GM12878 (cell line): ENCODE results near the gene FOXP1. TPM values are rescaled to one million over a fixed set of nuclear protein-coding genes. Genes with fewer than 3 reads are reported as not detected.

ENCODE experiments used
- ATAC-seq: fragments of 200-7000 bp; cut with Tn5 transposase; 3 replicates; pipeline ENCODE4 v1.9.1; 2020; ENCODE audit warnings: mild to moderate bottlenecking, moderate library complexity
- BruUV-seq: library from RNA; stranded (reverse); fragments of 400-500 nt; replicated peaks from 2 replicates; lab custom pipeline; 2021; lab: Mats Ljungman, UMichigan
- CTCF ChIA-PET: fragments of 300-600 bp; sonication (Branson Sonifier 250); formaldehyde crosslinking; extraction: SDS; loops from one replicate; lab custom pipeline; 2021; ENCODE audit warnings: inconsistent platforms; lab: Yijun Ruan, JAX
- POLR2A ChIA-PET: fragments of 350-600 bp; formaldehyde crosslinking; extraction: SDS; loops from one replicate; lab custom pipeline; 2021; ENCODE audit warnings: inconsistent platforms; lab: Charles Lee
- RAD21 ChIA-PET: fragments of 300-600 bp; sonication (Branson Sonifier 250); formaldehyde crosslinking; loops from one replicate; lab custom pipeline; 2023; ENCODE audit warnings: antibody characterized with exemption; ENCODE audit not compliant: unreplicated experiment; lab: Charles Lee
- SMC1A ChIA-PET: fragments of 300-600 bp; sonication (Branson Sonifier 250); formaldehyde crosslinking; loops from one replicate; lab custom pipeline; 2023; ENCODE audit not compliant: unreplicated experiment, uncharacterized antibody; lab: Charles Lee
- DNase-seq: peaks from one replicate; pipeline ENCODE4 v3.0.0-alpha.2; 2011; ENCODE audit warnings: low read depth, low spot score
- FAIRE-seq: peaks from 3 replicates; lab custom pipeline; 2011; peaks lifted over from hg19 to GRCh38; lab: Jason Lieb, UNC
- H2AFZ ChIP-seq: 2 replicates; pipeline ENCODE4 v1.6.0; 2011; ENCODE audit warnings: low read depth, low read length, control low read depth; ENCODE audit not compliant: control insufficient read depth
- H3K27ac ChIP-seq: 2 replicates; pipeline ENCODE4 v1.5.1; 2011; ENCODE audit warnings: control low read depth; ENCODE audit not compliant: control insufficient read depth, insufficient read depth
- H3K27me3 ChIP-seq, 2 experiments: replicated peaks in 1 of 2; 2 replicates each; pipeline versions ENCODE4 v1.6.0 to v1.6.1; 2011; ENCODE audit warnings: low read length in 1 of 2; ENCODE audit not compliant: control insufficient read depth in 2 of 2, insufficient read depth in 2 of 2
- H3K36me3 ChIP-seq, 2 experiments: 2 replicates each; pipeline ENCODE4 v1.5.1; 2011; ENCODE audit warnings: low read length in 1 of 2; ENCODE audit not compliant: control insufficient read depth in 2 of 2, insufficient read depth in 2 of 2
- H3K4me1 ChIP-seq: 2 replicates; pipeline ENCODE4 v1.6.1; 2011; ENCODE audit warnings: mild to moderate bottlenecking, low read length, moderate library complexity, mixed read lengths; ENCODE audit not compliant: control insufficient read depth, insufficient read depth
- H3K4me2 ChIP-seq: 2 replicates; pipeline ENCODE4 v1.6.0; 2011; ENCODE audit warnings: control low read depth; ENCODE audit not compliant: control insufficient read depth, insufficient read depth
- H3K4me3 ChIP-seq: fragments of 200-600 bp; sonication (generic); 2 replicates; pipeline ENCODE4 v1.5.1; 2016
- H3K79me2 ChIP-seq: 2 replicates; pipeline ENCODE4 v1.6.0; 2011; ENCODE audit warnings: low read length; ENCODE audit not compliant: control insufficient read depth, insufficient read depth
- H3K9ac ChIP-seq: 2 replicates; pipeline ENCODE4 v1.8.0; 2011; ENCODE audit warnings: low read length, control low read depth, mixed read lengths; ENCODE audit not compliant: control insufficient read depth, insufficient read depth
- H3K9me3 ChIP-seq: replicated peaks from 3 replicates; pipeline ENCODE4 v1.5.1; 2011; ENCODE audit warnings: mild to moderate bottlenecking, low read length; ENCODE audit not compliant: control insufficient read depth, insufficient read depth
- H4K20me1 ChIP-seq: 2 replicates; pipeline ENCODE4 v1.6.0; 2011; ENCODE audit not compliant: control insufficient read depth, insufficient read depth
- FOXK2 ChIP-seq: fragments of 450-650 bp; IDR thresholded peaks from 2 replicates; pipeline ENCODE4 v1.6.1; 2017; ENCODE audit warnings: mild to moderate bottlenecking, moderate library complexity
- IKZF2 ChIP-seq, 2 experiments: fragments of 450-650 bp; IDR thresholded peaks; 2 replicates each; pipeline ENCODE4 v1.6.1; 2017; ENCODE audit warnings: mild to moderate bottlenecking in 2 of 2, moderate library complexity in 2 of 2
- LARP7 ChIP-seq: fragments of 450-650 bp; IDR thresholded peaks from 2 replicates; pipeline ENCODE4 v1.6.1; 2017; ENCODE audit warnings: mild to moderate bottlenecking
- MXI1 ChIP-seq: fragments of 150-350 bp; IDR thresholded peaks from 2 replicates; pipeline ENCODE4 v1.6.1; 2011; ENCODE audit warnings: low read depth, mild to moderate bottlenecking, inconsistent platforms, low read length, improper control_type of control experiment
- SKIL ChIP-seq: fragments of 450-650 bp; IDR thresholded peaks from 2 replicates; pipeline ENCODE4 v1.6.1; 2017; ENCODE audit warnings: mild to moderate bottlenecking, low read depth, inconsistent platforms; ENCODE audit not compliant: poor library complexity, severe bottlenecking
- SP1 ChIP-seq: IDR thresholded peaks from one replicate; pipeline ENCODE4 v1.6.1; 2011; ENCODE audit warnings: low read depth, low read length
- SUPT20H ChIP-seq: IDR thresholded peaks from 2 replicates; pipeline ENCODE4 v1.6.1; 2011; ENCODE audit warnings: low read depth, mild to moderate bottlenecking, low read length, moderate library complexity, borderline replicate concordance; ENCODE audit not compliant: control insufficient read depth
- TAF1 ChIP-seq: IDR thresholded peaks from 2 replicates; pipeline ENCODE4 v1.6.1; 2011; ENCODE audit warnings: mild to moderate bottlenecking, low read depth, low read length, borderline replicate concordance
- ZBTB40 ChIP-seq: fragments of 450-650 bp; IDR thresholded peaks from 2 replicates; pipeline ENCODE4 v1.6.1; 2016; ENCODE audit warnings: mild to moderate bottlenecking, moderate library complexity, borderline replicate concordance
- ZNF24 ChIP-seq: fragments of 450-650 bp; IDR thresholded peaks from 2 replicates; pipeline ENCODE4 v1.6.1; 2017; ENCODE audit warnings: antibody characterized with exemption, mild to moderate bottlenecking
- ZSCAN29 ChIP-seq: fragments of 450-650 bp; IDR thresholded peaks from 2 replicates; pipeline ENCODE4 v1.6.1; 2017; ENCODE audit warnings: mild to moderate bottlenecking, moderate library complexity
- WGBS: methylation state at CpG from one replicate; pipeline ENCODE4 v1.1.6; 2016; ENCODE audit warnings: low lambda C conversion rate; ENCODE audit not compliant: insufficient replicate concordance, insufficient coverage; ENCODE audit errors: missing lambda C conversion rate; 5-methylcytosine and 5-hydroxymethylcytosine counted together
- in situ Hi-C: fragments of 300-500 bp; cut with MboI; formaldehyde crosslinking; loops from 9 replicates; pipeline ENCODE4 v1.14.3; 2018; ENCODE audit warnings: mixed read lengths
- intact Hi-C: fragments of 100-400 bp; cut with micrococcal nuclease; formaldehyde crosslinking; loops from one replicate; pipeline ENCODE4 v1.14.2; 2022; ENCODE audit not compliant: unreplicated experiment
- polyA plus RNA-seq, 11 experiments: library from polyadenylated mRNA; depleted of rRNA in 4 of 11; unstranded in 6 of 11; stranded (reverse) in 5 of 11; fragments of >200 nt; fragmentation: Nextera tagmentation in 4 of 11; fragmentation: Illumina TruSeq in 1 of 11; extraction: Ambion mirVana in 4 of 11; extraction: Trizol in 1 of 11; gene quantifications; 1 replicate in 1 of 11; 2 replicates in 10 of 11; pipeline versions ENCODE4 v1.2.1 to v1.2.3, GENCODE V29; 2011 to 2016; ENCODE audit warnings: inconsistent platforms in 2 of 11, missing spikeins in 2 of 11, low read depth in 1 of 11
- total RNA-seq, 4 experiments: library from RNA; depleted of rRNA in 3 of 4; stranded (reverse); fragments of >200 nt in 3 of 4; fragmentation: Illumina TruSeq in 1 of 4; extraction: Trizol in 1 of 4; gene quantifications; 2 replicates each; pipeline versions ENCODE4 v1.2.1 to v1.2.3, GENCODE V29; 2013 to 2021
- TF ChIP-seq, protein P1 (sequence below): IDR thresholded peaks from 2 replicates; pipeline ENCODE4 v1.6.1; 2011; ENCODE audit warnings: borderline replicate concordance, low read depth, mild to moderate bottlenecking, moderate library complexity, mixed read lengths, low read length; ENCODE audit not compliant: insufficient read depth; ENCODE audit errors: extremely low read length
- TF ChIP-seq, protein P2 (sequence below): fragments of 450-650 bp; IDR thresholded peaks from 2 replicates; pipeline ENCODE4 v1.6.1; 2018; ENCODE audit warnings: mild to moderate bottlenecking, low read depth, moderate library complexity; ENCODE audit not compliant: partially characterized antibody

FOXP1 gene
- total and polyA plus RNA-seq, 10 of the 15 experiments (the other 5 are each of a cell fraction or from before 2014, with no cell fraction given): 0.05 to 1.6 (median 0.20) TPM; not detected in 1

DNA sequence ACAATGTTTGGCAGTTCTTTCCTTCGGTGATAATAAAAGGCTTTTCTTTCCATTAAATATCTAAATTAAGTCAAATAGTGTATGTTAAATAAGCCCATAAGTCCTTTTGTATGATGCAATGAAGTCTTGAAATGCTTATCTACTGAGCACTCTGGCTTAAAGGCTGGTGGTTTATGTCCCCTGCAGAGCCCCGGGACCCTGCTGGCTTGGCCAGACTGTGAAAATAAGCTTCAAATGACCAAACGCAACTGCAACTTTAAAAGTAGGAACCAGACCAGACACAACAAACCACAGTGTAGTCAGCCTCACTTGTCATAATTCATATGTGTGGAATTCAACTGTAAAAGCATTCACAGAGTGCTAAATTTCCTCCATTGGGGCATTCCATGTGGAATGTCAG lies 72.5 kb downstream of the FOXP1 start:
- ChIA-PET SMC1A (no interaction called here), RAD21 (no interaction called here), POLR2A (no interaction called here), CTCF (interaction anchor here (1.0 to 1.6 kb wide), 4 partner anchors 162 to 960 kb away, joined by 3 to 6 read pairs (median 4); no protein-coding TSS in a partner anchor)
- no peaks in the 10 kb centered on the region for H3K36me3 ChIP-seq
- DNase-seq: no peak
- H3K79me2 ChIP-seq: no peaks in the 10 kb centered on the region
- no peak overlapping the region for H3K27ac ChIP-seq
- no peak overlapping the region for H2AFZ ChIP-seq
- intact Hi-C loops: loop anchor here (5.0 kb wide), 1 partner anchor 504 kb away; no protein-coding TSS in a partner anchor
- no peaks in the 10 kb centered on the region for H4K20me1 ChIP-seq
- ATAC-seq: no peak
- no peak for FAIRE-seq
- 58% methylated on average over 3 of the region's 3 CpGs for WGBS
- no peak overlapping the region for H3K4me3 ChIP-seq
- no TSS peak for BruUV-seq
- no peaks in the 10 kb centered on the region for H3K4me1 ChIP-seq
- H3K27me3 ChIP-seq: no peaks in the 10 kb centered on the region; a peak in 1 of 4 replicates
- no peaks in the 10 kb centered on the region for H3K9me3 ChIP-seq
- H3K4me2 ChIP-seq: no peak overlapping the region
- H3K9ac ChIP-seq: no peak overlapping the region
- in situ Hi-C loops: no loop called here
- no peak for TF ChIP-seq ZBTB40
- TF ChIP-seq MXI1: no peak
- no peak for TF ChIP-seq LARP7
- TF ChIP-seq TAF1: no peak
- TF ChIP-seq ZNF24: no peak
- TF ChIP-seq, protein P1, sequence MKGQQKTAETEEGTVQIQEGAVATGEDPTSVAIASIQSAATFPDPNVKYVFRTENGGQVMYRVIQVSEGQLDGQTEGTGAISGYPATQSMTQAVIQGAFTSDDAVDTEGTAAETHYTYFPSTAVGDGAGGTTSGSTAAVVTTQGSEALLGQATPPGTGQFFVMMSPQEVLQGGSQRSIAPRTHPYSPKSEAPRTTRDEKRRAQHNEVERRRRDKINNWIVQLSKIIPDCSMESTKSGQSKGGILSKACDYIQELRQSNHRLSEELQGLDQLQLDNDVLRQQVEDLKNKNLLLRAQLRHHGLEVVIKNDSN: no peak
- TF ChIP-seq SKIL: no peak
- TF ChIP-seq, protein P2, sequence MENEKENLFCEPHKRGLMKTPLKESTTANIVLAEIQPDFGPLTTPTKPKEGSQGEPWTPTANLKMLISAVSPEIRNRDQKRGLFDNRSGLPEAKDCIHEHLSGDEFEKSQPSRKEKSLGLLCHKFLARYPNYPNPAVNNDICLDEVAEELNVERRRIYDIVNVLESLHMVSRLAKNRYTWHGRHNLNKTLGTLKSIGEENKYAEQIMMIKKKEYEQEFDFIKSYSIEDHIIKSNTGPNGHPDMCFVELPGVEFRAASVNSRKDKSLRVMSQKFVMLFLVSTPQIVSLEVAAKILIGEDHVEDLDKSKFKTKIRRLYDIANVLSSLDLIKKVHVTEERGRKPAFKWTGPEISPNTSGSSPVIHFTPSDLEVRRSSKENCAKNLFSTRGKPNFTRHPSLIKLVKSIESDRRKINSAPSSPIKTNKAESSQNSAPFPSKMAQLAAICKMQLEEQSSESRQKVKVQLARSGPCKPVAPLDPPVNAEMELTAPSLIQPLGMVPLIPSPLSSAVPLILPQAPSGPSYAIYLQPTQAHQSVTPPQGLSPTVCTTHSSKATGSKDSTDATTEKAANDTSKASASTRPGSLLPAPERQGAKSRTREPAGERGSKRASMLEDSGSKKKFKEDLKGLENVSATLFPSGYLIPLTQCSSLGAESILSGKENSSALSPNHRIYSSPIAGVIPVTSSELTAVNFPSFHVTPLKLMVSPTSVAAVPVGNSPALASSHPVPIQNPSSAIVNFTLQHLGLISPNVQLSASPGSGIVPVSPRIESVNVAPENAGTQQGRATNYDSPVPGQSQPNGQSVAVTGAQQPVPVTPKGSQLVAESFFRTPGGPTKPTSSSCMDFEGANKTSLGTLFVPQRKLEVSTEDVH: no peak
- no peak for TF ChIP-seq SP1
- no peak for TF ChIP-seq IKZF2 (IDR thresholded peaks at IDR 0.05)
- TF ChIP-seq SUPT20H: no peak
- TF ChIP-seq FOXK2: no peak
- TF ChIP-seq ZSCAN29: no peak
